Measurements from ENCODE around the gene RNF224.

RNF224 gene

GRCh38 chr9:137215196-137215986 lies 11.9 kb upstream of the RNF224 start:
- DNase-seq (ENCODE audit: low read depth) = no peak

- DNase-seq (ENCODE audit: low read depth) = no peak
Observed at GRCh38 chr9:137216188-137216965, 10.9 kb upstream of the RNF224 start.

GRCh38 chr9:137217276-137218211 lies 9.8 kb upstream of the RNF224 start:
- no peak for DNase-seq (ENCODE audit: low read depth)

GRCh38 chr9:137218212-137218753 lies 9.0 kb upstream of the RNF224 start:
- no peak for DNase-seq (ENCODE audit: low read depth)

GRCh38 chr9:137218754-137219271 lies 8.5 kb upstream of the RNF224 start:
- DNase-seq (ENCODE audit: low read depth) = no peak

- DNase-seq (ENCODE audit: low read depth) = no peak
Observed at GRCh38 chr9:137219757-137220316, 7.5 kb upstream of the RNF224 start.

- DNase-seq (ENCODE audit: low read depth) = no peak
Observed at GRCh38 chr9:137220317-137221094, 6.8 kb upstream of the RNF224 start.

- DNase-seq (ENCODE audit: low read depth) = no peak
Observed at GRCh38 chr9:137221095-137221505, 6.2 kb upstream of the RNF224 start.

- no peak for DNase-seq (ENCODE audit: low read depth)
Observed at GRCh38 chr9:137221506-137222111, 5.7 kb upstream of the RNF224 start.

- DNase-seq (ENCODE audit: low read depth) = no peak
Observed at GRCh38 chr9:137222190-137223077, 4.9 kb upstream of the RNF224 start, which contains the start of gene RNF208. RNF208 (minus strand) TSS chr9:137222240; CDS start chr9:137221212, 1,028 bp downstream.

GRCh38 chr9:137223078-137223970 lies 4.0 kb upstream of the RNF224 start:
- peak; percentile 96 for DNase-seq (ENCODE audit: low read depth)

- DNase-seq (ENCODE audit: low read depth) = no peak
Observed at GRCh38 chr9:137224830-137225694, 2.2 kb upstream of the RNF224 start, which contains the start of gene CYSRT1. CYSRT1 (plus strand) TSS chr9:137225174; CDS start chr9:137225622, 448 bp downstream.

GRCh38 chr9:137225699-137226331 lies 1.5 kb upstream of the RNF224 start:
- no peak for DNase-seq (ENCODE audit: low read depth)

- DNase-seq (ENCODE audit: low read depth) = no peak
Observed at GRCh38 chr9:137226338-137227053, 806 bp upstream of the RNF224 start.

GRCh38 chr9:137227853-137228505 lies 677 bp downstream of the RNF224 start:
- no peak for DNase-seq (ENCODE audit: low read depth)
